Posterior cingulate gyrus (tissue), 11 donors: Measurements from ENCODE around the gene NHERF2.
"Not testable (repeated sequence)": the region's sequence is repeated elsewhere in the genome, so short reads cannot be mapped to it uniquely, and the experiment has no call there.

Experiments used
- DNase-seq, 10 donors: peaks; one replicate each; pipeline versions ENCODE4 v3.0.0 to v3.0.0-alpha.2; 2020 to 2021; ENCODE audit warnings: mixed read lengths in 3 of 10
- intact Hi-C: fragments of 100-400 bp; cut with DNase I; formaldehyde crosslinking; loops from one replicate; pipeline ENCODE4 v1.15.1; 2023

Gene NHERF2

GRCh38 chr16:2024032-2024420 lies 2.7 kb upstream of the NHERF2 start:
- intact Hi-C loops = no loop called here
- no peak for DNase-seq

GRCh38 chr16:2025251-2025650 lies 1.5 kb upstream of the NHERF2 start:
- DNase-seq = no peak

GRCh38 chr16:2025878-2026460 lies 733 bp upstream of the NHERF2 start:
- intact Hi-C loops = no loop called here
- no peak for DNase-seq

More at GRCh38 chr16:2025251-2025650, 1.5 kb upstream of the NHERF2 start:
- intact Hi-C loops = no loop called here

GRCh38 chr16:2027024-2028010 lies 615 bp downstream of the NHERF2 start:
- intact Hi-C loops = no loop called here
- peak in 1 of 10 donors; percentile 86 for DNase-seq

- intact Hi-C loops = no loop called here
- DNase-seq = no peak
Measured at GRCh38 chr16:2028146-2028545, 1.4 kb downstream of the NHERF2 start.

- intact Hi-C loops = no loop called here
- DNase-seq = no peak
Measured at GRCh38 chr16:2028620-2029220, 2.0 kb downstream of the NHERF2 start.

GRCh38 chr16:2029350-2029749 lies 2.6 kb downstream of the NHERF2 start:
- intact Hi-C loops = no loop called here
- DNase-seq = no peak

GRCh38 chr16:2030036-2030435 lies 3.3 kb downstream of the NHERF2 start:
- no peak for DNase-seq
- intact Hi-C loops = no loop called here

- intact Hi-C loops = no loop called here
- no peak for DNase-seq
Measured at GRCh38 chr16:2031081-2031577, 4.4 kb downstream of the NHERF2 start.

- peak in 4 of 10 donors; percentile 39 to 92 (median 58) for DNase-seq
- intact Hi-C loops = no loop called here
Measured at GRCh38 chr16:2032285-2033056, 5.8 kb downstream of the NHERF2 start.

- peak; percentile 76 to 99 (median 88) for DNase-seq
- intact Hi-C loops = no loop called here
Measured at GRCh38 chr16:2033057-2033908, 6.6 kb downstream of the NHERF2 start.

- DNase-seq, intact Hi-C loops: not testable (repeated sequence)
Measured at GRCh38 chr16:2033909-2034695, 7.4 kb downstream of the NHERF2 start.

- DNase-seq = no peak
- intact Hi-C loops = no loop called here
Measured at GRCh38 chr16:2034696-2035430, 8.2 kb downstream of the NHERF2 start.

- intact Hi-C loops = no loop called here
- DNase-seq = peak in 2 of 10 donors; percentile 34 to 72
Measured at GRCh38 chr16:2035431-2036199, 8.9 kb downstream of the NHERF2 start.

GRCh38 chr16:2036200-2036966 lies 9.7 kb downstream of the NHERF2 start:
- intact Hi-C loops = no loop called here
- no peak for DNase-seq

- no peak for DNase-seq
- intact Hi-C loops = no loop called here
Measured at GRCh38 chr16:2037115-2037514, 10.4 kb downstream of the NHERF2 start.
